GM18870 (cell line): ENCODE measurements around the gene CES3.
"Not testable (repeated sequence)": the region's sequence is repeated elsewhere in the genome, so short reads cannot be mapped to it uniquely, and the experiment has no call there.

Experiments
- ATAC-seq: cut with Tn5 transposase; IDR thresholded peaks from one replicate; pipeline ENCODE4 v1.9.1; 2021; ENCODE audit warnings: moderate library complexity; ENCODE audit not compliant: unreplicated experiment

The CES3 gene

DNA sequence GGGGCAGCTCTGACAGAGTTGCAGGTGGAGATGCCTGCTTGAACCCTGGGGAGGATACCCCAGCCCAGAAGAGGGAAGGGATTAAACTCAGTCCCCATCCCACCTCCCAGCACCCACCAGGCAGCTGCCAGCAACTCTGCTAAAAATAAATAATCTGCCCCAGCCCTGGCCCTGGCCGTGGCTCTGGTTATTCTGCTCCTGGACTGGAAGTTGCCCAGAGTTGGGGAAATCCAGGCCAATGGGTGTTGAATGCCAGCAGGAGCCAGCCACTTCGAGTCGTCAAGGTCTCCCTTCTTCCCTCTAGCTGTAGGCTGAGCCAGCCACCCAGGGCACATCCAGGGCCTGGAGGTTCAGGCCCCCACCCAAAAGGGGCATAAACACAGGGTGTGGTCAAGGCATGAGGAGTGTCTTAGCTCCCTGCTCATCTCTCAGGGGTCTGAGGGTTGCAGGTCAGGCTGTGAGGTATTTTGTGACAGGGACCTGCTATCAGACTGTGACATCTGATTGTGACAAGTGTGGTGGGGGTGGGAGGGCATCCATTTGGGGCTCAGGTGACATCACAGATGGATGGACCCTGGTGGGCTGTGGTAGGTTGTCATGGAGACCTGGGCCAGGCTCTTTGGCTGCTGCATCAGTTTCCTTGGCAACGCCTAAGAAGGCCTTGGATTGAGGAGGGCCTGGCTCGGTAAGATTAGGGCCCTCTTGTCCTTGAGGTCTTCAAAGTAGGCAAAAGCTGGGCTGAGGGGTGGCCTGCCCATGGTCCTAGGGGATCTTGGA lies 34.7 kb upstream of the CES3 start:
- no peak for ATAC-seq

DNA sequence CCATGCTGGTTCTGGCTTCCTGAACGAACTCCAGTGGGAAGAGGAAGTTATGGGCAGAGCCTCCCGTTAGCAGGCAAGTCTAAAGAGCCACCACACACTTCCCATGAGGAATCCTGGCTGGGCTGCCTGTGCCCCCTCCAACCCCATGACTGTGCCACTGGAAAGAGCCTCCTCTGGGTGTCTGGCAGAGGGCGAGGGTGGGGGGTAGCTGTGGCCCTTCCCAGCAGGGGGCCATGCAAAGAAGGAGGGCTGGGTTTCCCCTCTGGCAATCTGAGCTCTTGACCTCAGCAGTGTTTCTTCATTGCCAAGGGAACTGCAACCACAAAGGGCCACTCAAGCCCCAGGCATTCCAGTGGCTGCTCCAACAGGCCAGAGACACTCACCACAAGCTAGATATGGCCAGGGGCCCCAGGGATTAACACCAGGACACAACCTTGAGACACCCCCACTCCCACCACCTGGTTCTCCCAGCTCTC lies 34.1 kb upstream of the CES3 start:
- ATAC-seq, result no peak

DNA sequence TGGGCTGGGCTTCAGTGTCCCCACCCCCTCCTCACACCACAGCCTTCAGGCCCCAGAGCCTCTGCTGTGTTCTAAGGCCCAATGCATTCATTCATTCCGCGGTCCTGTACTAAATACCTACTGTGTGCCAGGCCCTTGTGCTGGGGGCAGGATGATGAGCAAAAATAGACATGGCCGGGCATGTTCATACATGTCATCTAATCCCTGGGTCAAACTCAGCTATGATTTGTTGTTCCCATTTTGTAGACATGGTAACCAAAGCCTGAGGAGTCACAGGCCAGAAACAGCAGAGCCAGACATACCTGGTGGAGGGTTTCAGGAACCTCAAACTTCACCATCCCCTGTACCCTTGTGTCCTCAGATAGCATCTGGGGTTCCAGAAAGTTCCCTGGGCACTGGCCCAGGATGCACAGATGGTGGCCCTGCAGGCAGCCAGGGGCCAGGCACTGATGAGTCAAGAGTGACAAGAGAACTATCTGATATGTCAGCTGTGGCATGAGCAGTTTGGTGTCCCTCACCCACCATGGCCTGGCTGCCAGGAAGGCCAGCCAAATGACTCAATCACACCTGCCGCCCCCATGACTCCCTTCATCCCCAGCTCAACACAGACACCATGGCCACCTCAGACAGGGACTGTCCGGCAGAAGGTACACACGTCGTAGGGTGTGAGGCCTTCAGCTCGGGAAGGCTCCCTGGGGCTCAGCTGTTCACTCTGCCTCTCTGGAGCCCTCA lies 33.0 kb upstream of the CES3 start:
- no peak for ATAC-seq

DNA sequence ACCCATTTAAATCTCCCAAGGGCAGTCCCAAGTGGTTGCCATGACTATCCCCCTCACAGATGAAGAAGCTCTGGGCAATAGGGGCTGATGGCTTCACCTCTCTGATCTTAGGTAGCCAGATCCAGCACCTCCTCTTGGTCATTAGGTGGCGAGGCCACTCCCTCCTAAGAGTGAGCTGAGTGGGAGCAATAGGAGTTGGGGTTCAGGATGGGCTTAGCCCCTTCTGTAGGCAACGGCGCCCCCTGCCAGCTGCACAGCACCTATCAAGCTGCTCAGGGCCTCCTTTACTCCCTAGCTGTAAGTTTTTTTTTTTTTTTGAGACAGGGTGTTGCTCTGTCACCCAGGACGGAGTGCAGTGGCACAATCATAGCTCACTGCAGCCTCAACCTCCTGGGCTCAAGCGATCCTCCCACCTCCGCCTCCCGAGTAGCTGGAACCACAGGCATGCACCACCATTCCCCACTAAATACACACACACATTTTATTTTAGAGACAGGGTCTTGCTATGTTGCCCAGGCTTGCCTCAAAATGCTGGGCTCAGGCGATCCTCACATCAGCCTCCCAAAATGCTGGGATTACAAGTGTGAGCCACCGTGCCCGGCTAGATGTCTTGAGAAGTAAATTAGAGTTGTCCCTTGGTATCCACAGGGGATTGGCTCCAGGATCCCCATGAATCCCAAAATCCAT lies 32.2 kb upstream of the CES3 start:
- no peak for ATAC-seq

DNA sequence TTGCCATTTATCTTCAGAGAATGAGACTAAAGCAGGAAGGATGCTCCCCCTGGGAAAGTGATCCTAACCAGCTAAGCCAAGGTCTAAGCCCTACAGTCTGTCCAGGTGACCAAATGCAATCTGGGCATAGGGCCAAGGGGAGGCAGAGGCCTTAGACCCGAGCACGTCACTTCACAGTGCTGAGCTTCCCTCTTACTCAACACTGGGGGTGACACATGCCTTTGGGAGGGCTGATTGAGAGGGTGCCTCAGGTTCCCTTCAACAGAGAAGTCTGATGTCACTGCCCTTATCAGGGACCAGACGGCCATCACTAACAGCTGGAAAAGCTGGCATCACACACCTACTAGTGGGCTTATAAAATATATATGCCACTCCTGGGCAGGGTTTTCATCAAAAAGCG lies 30.9 kb upstream of the CES3 start:
- ATAC-seq, result no peak

DNA sequence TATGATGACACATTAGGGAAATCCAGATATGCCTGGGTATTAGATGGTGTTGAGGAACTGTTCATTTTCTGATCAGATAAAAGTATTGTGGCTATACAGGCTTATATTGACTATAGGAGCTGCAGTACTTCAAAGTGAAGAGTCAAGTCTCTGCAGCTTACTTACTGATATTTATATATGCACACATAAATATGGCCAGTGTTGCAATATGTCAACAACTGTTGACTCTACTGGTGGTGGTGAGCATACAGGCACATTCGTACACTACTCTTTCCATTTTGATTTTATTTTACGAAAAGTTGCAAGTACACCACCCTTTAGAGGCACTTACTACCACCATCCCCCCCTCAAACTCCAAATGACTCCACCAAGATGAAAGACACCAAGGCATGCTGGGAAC lies 29.4 kb upstream of the CES3 start:
- no peak for ATAC-seq

DNA sequence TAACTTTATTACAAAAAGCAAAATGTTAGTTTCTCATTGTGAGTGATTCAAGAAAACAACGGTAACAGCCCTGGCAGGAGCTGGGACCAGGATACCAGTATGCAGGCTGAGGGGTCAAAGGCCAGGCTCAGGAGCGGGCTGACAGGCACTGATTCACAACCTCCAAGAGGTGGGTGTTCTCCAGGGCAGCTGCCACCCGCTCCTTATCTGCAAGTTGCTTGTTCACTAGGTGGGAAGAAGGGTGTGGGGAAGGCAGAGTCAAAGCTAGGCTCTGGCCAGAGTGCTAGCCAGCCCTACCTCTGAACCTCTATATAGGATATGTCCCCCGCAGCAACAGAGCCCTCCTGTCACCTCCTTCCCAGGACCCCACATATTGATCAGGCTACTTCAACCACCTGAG lies 29.0 kb upstream of the CES3 start:
- ATAC-seq, result no peak

DNA sequence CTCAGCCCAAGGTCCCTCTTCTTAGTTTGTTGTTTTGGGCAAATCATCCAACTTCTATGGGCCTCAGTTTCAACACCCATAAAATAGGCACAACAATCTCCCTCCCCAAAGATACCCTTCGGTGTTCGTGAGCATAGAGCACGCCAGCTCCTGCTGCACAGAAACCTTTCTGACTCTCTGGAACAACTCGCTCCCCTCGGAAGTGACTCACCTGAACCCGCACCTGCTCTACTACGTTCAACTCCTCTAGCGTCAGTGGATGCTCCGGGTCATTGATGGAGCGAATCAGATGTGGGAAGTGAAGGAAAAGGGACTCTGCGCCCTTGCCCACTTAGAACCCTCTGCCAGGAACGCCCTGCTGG lies 27.3 kb upstream of the CES3 start:
- ATAC-seq, result peak; percentile 13

DNA sequence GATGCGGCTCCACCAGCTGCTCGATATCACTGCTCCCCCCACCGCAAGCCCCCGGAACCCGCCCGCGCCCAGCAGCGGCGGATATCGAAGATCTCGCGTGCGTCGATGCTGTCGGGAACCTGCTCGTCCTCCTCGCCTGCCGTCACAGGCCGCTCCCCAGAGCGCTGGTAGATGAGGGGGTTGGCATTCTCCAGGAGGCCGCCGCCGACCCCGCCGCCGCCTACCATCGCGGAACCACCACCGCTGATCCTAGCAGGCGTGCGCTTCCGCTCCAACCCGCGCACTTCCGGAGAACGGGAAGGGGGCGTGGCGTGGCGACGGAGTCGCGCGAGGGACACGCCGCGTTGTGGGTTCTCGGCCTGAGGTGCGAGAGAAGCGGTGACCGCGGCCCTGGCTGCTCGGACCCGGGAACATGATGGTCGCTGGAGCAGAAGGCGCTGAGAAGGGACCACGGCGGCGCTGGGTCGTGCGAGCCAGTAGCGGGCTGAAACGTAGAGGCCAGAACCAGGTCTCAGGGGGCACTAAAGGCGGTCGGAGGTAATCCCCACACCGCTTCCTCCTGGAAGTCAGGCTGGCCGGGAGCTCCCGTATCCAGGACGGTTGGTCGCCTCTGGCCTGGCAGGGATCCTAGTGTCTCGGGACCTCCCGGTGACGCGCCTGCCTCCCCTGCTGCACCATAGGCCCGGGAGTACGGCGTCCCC lies 26.8 kb upstream of the CES3 start, which contains the start of gene CIAO2B:
CIAO2B (minus strand) TSS at position 265 of the 701 bp plus-strand sequence; CDS start at position 227, 38 bp downstream.
- peak; percentile 51 for ATAC-seq

DNA sequence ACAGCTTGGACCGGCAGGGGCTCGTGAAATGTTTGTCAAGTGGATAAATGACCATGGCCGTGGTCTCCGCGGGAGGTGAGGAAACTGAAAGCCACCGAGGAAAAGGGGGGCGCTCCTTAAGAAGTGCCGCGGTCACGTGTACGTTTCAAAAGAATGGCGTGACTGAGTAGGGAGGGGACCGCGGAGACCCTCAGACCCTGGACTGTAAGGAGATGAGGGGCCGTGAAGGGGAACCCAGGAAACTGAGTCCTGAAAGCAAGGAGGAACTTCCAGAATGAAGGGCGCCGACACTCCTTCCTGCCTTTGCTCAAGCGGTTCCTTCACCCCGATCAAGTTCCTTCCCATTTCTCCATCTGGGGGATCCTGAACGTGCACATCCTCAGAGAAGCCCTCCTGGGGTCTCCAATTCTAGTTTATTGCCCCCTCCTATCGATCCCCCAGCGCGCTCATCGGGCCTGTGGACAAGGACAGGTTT lies 26.2 kb upstream of the CES3 start:
- not testable (repeated sequence) for ATAC-seq

DNA sequence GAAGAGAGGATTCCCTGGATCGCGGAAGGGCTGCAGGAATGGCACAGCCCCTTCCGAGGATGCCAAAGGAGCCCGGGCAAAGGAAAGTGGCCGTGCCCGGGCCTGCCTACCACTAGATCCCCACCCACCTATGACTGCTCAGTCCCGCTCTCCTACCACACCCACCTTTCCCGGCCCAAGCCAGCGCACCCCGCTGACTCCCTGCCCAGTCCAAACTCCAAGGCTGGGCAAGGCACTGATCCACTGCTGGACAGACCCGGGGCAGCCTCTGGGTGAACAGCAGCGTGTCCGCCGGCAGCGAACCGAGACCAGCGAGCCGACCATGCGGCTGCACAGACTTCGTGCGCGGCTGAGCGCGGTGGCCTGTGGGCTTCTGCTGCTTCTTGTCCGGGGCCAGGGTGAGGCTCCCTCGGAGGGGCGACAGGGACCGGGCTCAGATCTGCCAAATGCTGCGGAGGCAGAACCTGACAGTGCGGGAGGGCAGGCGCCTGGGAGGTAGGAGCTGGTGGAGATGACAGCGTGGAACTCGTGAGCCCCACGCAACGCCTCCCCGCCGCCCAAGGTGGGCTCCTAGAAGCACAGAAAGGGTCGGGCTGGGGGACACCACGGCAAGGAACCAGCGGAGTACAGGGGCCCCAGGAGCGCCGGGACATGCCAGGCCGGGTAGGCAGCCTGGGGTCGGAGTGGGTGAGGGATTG lies 25.6 kb upstream of the CES3 start, which contains the start of gene CES2:
CES2 (plus strand) TSS at position 203 of the 698 bp plus-strand sequence; CDS start at position 323, 120 bp downstream.
- no peak for ATAC-seq

DNA sequence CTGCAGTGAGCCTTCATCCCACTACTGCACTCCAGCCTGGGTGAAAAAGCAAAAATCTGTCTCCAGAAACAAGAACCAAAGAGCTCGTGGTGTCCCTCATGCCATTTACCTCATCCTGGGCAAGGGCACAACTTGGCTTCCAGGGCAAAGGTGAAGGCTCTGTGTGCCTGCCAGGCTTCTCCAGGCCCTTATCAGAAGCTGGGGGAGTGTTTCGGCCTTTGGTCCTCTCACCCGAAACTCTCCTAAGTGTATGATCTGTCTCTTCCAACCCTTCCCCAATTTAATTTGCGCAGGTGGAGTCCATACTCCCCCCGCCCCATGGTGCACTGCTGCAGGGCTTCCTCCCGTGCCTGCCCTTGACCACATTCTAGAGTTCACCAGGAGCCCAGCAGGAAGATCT lies 24.6 kb upstream of the CES3 start:
- no peak for ATAC-seq

DNA sequence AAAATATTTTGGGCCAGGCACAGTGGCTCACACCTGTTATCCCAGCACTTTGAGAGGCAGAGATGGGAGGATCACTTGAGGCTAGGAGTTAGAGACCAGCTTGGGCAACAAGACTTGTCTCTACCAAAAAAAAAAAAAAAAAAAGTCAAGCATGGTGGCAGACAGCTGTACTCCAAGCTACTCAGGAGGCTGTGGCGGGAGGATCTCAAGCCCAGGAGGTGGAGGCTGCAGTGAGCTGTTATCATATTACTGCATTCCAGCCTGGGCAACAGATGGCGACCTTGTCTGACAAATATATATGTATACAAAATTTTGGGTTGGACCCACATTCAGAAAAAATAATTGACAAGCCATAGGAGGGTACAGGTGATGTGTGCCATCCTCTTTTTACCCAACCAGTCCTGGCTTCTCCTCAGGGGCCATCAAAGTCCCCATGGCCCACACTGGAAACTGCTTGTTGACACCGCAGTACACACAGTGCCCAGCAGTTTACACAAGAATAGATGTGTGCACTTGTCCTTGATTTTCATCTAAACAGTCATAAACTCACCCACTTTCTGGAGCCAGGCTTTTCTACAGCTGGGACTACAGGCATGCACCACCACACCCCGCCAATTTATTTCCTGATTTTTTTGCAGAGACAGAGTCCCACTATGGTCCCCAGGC lies 24.0 kb upstream of the CES3 start:
- no peak for ATAC-seq

DNA sequence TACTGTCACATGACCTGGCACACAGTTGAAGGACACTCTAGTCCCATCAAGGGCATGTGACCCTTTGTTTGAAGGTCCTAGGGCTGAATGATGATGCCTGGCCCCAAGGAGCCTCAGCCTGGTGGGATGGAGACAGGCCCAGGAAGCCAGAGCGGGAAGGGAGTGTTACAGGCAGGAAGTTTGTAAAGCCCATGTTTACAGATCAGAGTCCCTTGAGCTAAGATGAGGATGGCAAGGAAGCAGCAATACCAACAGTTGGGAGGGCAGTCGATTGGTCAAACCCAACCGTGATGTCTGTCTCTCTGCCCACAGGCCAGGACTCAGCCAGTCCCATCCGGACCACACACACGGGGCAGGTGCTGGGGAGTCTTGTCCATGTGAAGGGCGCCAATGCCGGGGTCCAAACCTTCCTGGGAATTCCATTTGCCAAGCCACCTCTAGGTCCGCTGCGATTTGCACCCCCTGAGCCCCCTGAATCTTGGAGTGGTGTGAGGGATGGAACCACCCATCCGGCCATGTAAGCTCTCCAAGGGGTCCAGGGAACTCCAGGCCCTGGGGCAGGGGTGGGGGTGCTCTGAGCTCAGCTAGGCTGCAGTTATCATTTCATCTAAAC lies 23.2 kb upstream of the CES3 start:
- ATAC-seq, result no peak

DNA sequence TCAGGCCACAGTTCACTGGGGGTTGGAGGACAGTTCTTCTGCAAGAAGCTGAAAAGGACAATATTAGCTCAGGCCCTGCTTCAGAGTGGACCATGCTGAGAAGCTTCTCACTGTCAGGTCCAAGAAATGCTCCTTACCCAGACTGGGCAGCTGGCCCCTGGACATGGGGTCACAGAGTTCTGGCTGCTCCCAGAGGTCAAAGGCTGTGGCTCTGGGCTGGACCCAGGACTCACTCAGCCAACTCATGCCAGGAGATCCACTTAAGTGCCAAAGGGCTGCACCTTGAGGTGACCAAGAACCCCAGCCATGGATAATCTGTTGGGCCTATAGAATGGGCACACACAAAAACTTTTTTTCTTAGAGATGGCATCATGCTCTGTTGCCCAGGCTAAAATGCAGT lies 21.7 kb upstream of the CES3 start:
- ATAC-seq, result no peak

DNA sequence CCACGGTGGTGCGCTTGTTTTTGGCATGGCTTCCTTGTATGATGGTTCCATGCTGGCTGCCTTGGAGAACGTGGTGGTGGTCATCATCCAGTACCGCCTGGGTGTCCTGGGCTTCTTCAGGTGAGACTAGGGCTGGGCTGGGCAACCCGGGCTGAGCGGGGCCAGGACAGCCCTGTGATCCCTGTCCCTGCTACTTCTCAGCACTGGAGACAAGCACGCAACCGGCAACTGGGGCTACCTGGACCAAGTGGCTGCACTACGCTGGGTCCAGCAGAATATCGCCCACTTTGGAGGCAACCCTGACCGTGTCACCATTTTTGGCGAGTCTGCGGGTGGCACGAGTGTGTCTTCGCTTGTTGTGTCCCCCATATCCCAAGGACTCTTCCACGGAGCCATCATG lies 20.8 kb upstream of the CES3 start:
- ATAC-seq, result no peak

DNA sequence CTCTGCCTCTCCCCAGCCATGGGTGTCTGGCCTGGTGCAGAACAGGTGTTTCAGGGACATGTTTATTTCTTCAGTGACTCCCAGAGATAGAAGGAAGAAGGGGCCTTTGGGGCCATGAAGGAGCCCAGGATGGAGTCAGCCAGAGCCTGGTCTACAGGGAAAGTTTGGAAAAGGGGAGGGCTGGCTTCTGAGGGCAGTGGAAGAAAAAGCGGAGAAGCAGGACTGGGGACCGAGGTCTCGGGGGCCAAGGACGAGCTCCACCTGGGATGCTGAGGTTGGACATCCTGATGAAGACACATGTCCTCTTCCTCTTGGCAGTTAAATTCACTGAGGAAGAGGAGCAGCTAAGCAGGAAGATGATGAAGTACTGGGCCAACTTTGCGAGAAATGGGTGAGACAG lies 18.1 kb upstream of the CES3 start:
- ATAC-seq, result no peak

DNA sequence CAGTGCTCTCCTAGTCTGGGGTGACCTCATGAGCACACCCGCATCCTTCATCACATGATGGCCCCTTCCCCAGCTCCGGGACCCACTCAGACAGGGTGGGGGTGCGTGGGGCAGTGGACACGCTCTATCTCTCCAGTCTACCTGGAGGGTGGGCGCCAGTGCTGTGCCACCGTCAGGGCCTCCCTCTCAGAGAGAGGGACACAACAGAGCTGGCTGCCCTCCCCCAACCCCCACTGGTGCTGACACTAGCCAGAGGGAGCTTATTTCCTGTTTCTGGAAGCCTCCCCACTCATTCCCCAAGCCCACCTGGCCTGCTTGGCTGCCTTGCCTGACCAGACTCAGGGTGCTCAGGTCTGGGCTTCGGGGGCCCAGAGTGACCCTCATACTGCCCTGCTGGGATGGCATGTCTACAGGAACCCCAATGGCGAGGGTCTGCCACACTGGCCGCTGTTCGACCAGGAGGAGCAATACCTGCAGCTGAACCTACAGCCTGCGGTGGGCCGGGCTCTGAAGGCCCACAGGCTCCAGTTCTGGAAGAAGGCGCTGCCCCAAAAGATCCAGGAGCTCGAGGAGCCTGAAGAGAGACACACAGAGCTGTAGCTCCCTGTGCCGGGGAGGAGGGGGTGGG lies 17.5 kb upstream of the CES3 start:
- no peak for ATAC-seq

DNA sequence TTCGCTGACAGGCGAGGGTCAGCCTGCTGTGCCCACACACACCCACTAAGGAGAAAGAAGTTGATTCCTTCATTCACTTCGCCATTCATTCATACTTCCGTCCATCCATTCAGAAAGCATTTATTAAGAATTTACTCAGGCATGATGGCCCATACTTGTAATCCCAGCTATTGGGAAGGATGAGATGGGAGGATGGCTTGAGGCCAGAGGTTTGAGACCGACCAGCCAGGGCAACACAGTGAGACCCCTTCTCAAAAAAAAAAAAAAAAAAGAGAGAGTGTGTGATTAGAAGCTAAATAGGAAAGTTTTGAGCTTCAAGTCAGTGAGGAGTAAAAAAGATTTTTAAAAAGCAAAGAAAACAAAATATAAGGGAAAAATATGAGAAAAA lies 17.0 kb upstream of the CES3 start:
- ATAC-seq, result no peak
